Psoas muscle (tissue), 8 donors: Measurements from ENCODE around the gene KLK6. TPM values are rescaled to one million over a fixed set of nuclear protein-coding genes. Genes with fewer than 3 reads are reported as not detected.

Source experiments
- ATAC-seq, 4 donors: fragments of 200-7000 bp; cut with Tn5 transposase; one replicate each; pipeline ENCODE4 v1.9.1; 2020; ENCODE audit warnings: moderate library complexity in 3 of 4, mild to moderate bottlenecking in 2 of 4
- DNase-seq, 2 donors: peaks; one replicate each; pipeline ENCODE4 v3.0.0-alpha.2; 2020
- H3K27ac ChIP-seq: fragments of 200-600 bp; one replicate; pipeline ENCODE4 v1.8.0; 2022
- H3K27me3 ChIP-seq, 3 donors: fragments of 200-600 bp in 1 of 3; one replicate each; pipeline versions ENCODE4 v1.6.1 to v1.8.0; 2013 to 2022; ENCODE audit warnings: low read length in 2 of 3, mild to moderate bottlenecking in 2 of 3, moderate library complexity in 1 of 3; ENCODE audit not compliant: insufficient read depth in 3 of 3
- H3K36me3 ChIP-seq, 2 donors: fragments of 200-600 bp in 1 of 2; one replicate each; pipeline versions ENCODE4 v1.6.1 to v1.8.0; 2013 to 2022; ENCODE audit warnings: low read depth in 1 of 2, mild to moderate bottlenecking in 1 of 2, moderate library complexity in 1 of 2; ENCODE audit not compliant: insufficient read depth in 1 of 2
- H3K4me1 ChIP-seq: fragments of 200-600 bp; one replicate; pipeline ENCODE4 v1.8.0; 2022
- H3K4me3 ChIP-seq: fragments of 200-600 bp; one replicate; pipeline ENCODE4 v1.8.0; 2022; ENCODE audit warnings: mild to moderate bottlenecking
- H3K9me3 ChIP-seq: fragments of 200-600 bp; one replicate; pipeline ENCODE4 v1.8.0; 2022
- WGBS, 3 donors: extraction: QIAGEN DNeasy Blood & Tissue Kit; methylation state at CpG; one replicate each; pipeline versions ENCODE4 v1.1.6 to v1.1.7; 2013; 5-methylcytosine and 5-hydroxymethylcytosine counted together
- intact Hi-C, 2 donors: fragments of 100-400 bp; cut with DNase I; formaldehyde crosslinking; loops; one replicate each; pipeline versions ENCODE4 v1.11.0 to v1.14.2; 2022
- polyA plus RNA-seq, 3 donors: library from polyadenylated mRNA; stranded (reverse); fragments of 200-250 nt; gene quantifications; one replicate each; pipeline ENCODE4 v1.2.3, GENCODE V29; 2013
- total RNA-seq, 4 donors: library from RNA; stranded (reverse); fragmentation: NEBNext Ultra II Directional in 2 of 4; extraction: Animal tissue kit (Norgen Biotek cat#: 25700) in 2 of 4; gene quantifications; one replicate each; pipeline versions ENCODE4 v1.2.1 to v1.2.4, GENCODE V29; 2021 to 2023
- TF ChIP-seq, protein P1 (sequence below): fragments of 200-600 bp; IDR thresholded peaks from one replicate; pipeline ENCODE4 v1.8.0; 2022; ENCODE audit warnings: antibody characterized with exemption
- donor health status: healthy with polysubstance abuse.
- donor health status: DM: no; HTN: no; CAD: no; lungs with moderate emphysema.
- donor health status: Bipolar disorder and iron deficiency.
- donor health status: healthy.
- donor health status: DM: yes; HTN: yes; CAD: no.
- donor health status: DM: no; HTN: no; CAD: no.
- donor health status: DM: no; HTN: no; CAD: no.
- donor health status: DM: yes; HTN: yes; CAD: no.

Gene KLK6
- total and polyA plus RNA-seq, 7 donors = 0.04 TPM; not detected in 6

DNA sequence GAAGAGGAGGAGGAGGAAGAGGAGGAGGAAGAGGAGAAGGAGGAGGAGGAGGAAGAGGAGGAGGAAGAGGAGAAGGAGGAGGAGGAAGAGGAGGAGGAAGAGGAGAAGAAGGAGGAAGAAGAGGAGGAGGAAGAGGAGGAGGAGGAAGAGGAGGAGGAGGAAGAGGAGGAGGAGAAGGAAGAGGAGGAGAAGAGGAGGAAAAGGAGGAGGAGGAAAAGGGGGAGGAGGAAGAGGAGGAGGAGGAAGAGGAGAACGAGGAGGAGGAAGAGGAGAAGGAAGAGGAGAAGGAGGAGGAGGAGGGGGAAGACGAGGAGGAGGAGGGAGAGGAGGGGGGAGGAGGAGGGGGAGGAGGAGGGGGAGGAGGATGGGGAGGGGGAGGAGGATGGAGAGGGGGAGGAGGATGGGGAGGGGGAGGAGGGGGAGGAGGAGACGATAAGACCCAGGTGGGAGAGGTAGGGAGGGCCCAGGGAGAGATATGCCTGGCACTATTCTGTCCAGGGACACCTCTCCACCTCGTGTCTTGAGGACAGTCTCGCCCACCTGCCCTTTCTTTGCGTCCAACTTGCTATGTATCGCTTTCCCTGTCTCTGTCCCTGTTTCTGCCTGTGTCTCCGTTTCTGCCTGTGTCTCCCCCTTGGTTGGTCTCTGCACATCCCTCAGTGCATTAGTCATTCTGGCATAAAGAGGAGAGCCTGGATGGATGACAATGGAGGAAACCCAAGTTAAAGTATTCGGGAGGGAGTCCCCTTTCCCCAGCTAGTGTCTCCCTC, 9.5 kb downstream of the KLK6 start:
- TF ChIP-seq, protein P1, sequence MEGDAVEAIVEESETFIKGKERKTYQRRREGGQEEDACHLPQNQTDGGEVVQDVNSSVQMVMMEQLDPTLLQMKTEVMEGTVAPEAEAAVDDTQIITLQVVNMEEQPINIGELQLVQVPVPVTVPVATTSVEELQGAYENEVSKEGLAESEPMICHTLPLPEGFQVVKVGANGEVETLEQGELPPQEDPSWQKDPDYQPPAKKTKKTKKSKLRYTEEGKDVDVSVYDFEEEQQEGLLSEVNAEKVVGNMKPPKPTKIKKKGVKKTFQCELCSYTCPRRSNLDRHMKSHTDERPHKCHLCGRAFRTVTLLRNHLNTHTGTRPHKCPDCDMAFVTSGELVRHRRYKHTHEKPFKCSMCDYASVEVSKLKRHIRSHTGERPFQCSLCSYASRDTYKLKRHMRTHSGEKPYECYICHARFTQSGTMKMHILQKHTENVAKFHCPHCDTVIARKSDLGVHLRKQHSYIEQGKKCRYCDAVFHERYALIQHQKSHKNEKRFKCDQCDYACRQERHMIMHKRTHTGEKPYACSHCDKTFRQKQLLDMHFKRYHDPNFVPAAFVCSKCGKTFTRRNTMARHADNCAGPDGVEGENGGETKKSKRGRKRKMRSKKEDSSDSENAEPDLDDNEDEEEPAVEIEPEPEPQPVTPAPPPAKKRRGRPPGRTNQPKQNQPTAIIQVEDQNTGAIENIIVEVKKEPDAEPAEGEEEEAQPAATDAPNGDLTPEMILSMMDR = no peak
- DNase-seq = no peak
- 52 to 57% (median 55%) methylated on average over 6 to 8 of the region's 9 CpGs for WGBS, 3 donors
- no peak overlapping the region for H3K4me3 ChIP-seq
- H3K36me3 ChIP-seq = no peaks in the 10 kb centered on the region
- no peak overlapping the region for H3K27ac ChIP-seq
- no peaks in the 10 kb centered on the region for H3K9me3 ChIP-seq
- ATAC-seq = no peak
- no peaks in the 10 kb centered on the region for H3K4me1 ChIP-seq
- no peaks in the 10 kb centered on the region for H3K27me3 ChIP-seq
- intact Hi-C loops = no loop called here

DNA sequence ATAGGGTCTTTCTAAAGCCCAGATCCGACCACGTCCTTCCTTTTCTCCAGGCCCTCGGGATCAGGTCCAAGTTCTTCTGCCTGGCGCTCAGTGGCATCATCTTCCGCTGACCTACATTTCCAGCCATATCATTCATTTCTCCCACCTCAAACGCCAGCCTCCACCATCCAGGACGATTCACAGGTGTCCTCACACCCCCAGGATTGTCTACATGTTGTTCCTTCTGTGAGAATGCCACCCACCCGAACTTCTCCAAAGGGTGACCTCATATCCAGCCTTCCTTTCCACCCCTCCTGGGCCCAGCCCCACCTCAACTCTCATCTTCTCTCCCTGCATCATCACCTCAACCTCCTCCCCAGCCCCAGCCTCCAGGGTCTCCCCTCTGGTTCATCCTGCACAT, 11.8 kb downstream of the KLK6 start:
- intact Hi-C loops = no loop called here
- no peaks in the 10 kb centered on the region for H3K9me3 ChIP-seq
- DNase-seq (no peak), ATAC-seq (no peak)
- no peaks in the 10 kb centered on the region for H3K4me1 ChIP-seq
- 66 to 70% (median 67%) methylated on average over 8 of the region's 8 CpGs for WGBS, 3 donors
- H3K27ac ChIP-seq = no peak overlapping the region
- TF ChIP-seq, protein P1 = no peak
- peaks cover 0 to 3% (median 0%) of the 10 kb centered on the region in 3 donors for H3K27me3 ChIP-seq
- H3K4me3 ChIP-seq = no peak overlapping the region
- no peaks in the 10 kb centered on the region for H3K36me3 ChIP-seq

DNA sequence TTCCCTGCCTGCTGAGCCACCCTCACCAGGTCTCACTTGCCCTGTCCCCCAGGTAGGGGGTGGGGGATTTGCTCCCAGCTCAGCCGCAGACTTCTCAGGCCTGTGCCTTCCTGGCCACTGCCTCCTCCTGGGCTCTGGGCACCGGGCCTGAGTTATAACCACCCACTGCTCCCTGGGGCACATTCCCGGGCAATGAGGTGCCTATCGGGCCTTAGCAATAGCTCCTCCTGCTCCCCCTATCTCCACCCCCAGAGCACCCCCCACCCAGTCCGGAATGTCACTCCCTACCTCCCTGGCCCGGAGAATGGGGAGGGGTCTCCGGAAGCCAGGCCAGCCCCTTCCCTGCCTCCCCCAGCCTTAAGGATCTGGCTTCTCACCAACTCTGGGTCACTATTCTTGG, 16.5 kb downstream of the KLK6 start, which contains the start of gene KLK5:
Gene KLK5, minus strand, starts transcription at position 129 of the 400 bp plus-strand sequence. CDS start 381 bp downstream, outside the sequence.
- Histone ChIP-seq H3K36me3 (no peaks in the 10 kb centered on the region), H3K27me3 (peaks cover 0 to 8% (median 0%) of the 10 kb centered on the region in 3 donors), H3K27ac (no peak within 1 kb of the TSS), H3K9me3 (no peaks in the 10 kb centered on the region), H3K4me1 (no peaks in the 10 kb centered on the region), H3K4me3 (no peak within 1 kb of the TSS)
- no peak for DNase-seq
- no peak for ATAC-seq
- intact Hi-C loops = no loop called here
- WGBS, 3 donors = 6 to 11% (median 10%) methylated on average over 5 to 7 of the region's 7 CpGs
- TF ChIP-seq, protein P1 = no peak

DNA sequence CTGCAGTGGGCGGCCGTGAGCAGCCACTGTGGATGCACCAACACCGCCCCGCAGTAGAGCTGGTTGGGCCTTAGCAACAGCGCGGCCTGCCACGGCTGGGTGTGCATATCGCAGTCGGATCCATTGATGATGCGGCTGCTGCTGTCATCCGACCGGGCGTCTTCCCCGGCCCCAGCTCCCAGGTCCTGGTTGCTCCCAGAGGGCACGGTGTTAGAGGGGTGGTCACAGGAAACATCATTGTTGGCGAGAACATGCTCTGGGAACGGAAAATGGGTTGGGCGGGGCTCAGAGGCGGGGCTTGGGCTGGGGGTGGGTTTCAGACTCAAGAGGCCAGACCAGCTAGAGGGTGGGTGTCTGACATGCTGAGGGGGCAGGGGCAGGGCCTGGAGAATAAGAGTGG, 19.5 kb downstream of the KLK6 start:
- H3K27me3 ChIP-seq = peaks cover 0 to 8% (median 0%) of the 10 kb centered on the region in 3 donors
- TF ChIP-seq, protein P1 = no peak
- intact Hi-C loops = no loop called here
- DNase-seq (peak in 1 of 2 donors; percentile 15), ATAC-seq (no peak)
- no peak overlapping the region for H3K4me3 ChIP-seq
- WGBS, 3 donors = 34 to 69% (median 54%) methylated on average over 19 of the region's 19 CpGs
- H3K36me3 ChIP-seq = no peaks in the 10 kb centered on the region
- H3K27ac ChIP-seq = no peak overlapping the region
- H3K9me3 ChIP-seq = no peaks in the 10 kb centered on the region
- no peaks in the 10 kb centered on the region for H3K4me1 ChIP-seq
